Stimulated activated naive CD8-positive, alpha-beta T cell treated with anti-CD3 and anti-CD28 coated beads, Interleukin-15, amount 100 ng/mL, for 72 hours (primary cell): Measurements from ENCODE around the gene GUCY2D.
A peak's percentile ranks its signal among the peaks of the same experiment; 100 is the strongest.

Source experiments
- ATAC-seq: fragments of 150-1000 bp; cut with Tn5 transposase; 2 replicates; pipeline ENCODE4 v1.10.0; 2021; ENCODE audit warnings: mild to moderate bottlenecking, moderate library complexity
- DNase-seq, 2 donors: peaks; one replicate each; pipeline ENCODE4 v3.0.0; 2021 to 2022
- H3K27ac Mint-ChIP-seq, 2 donors: one replicate each; pipeline ENCODE4 v1.8.0; 2022; ENCODE audit warnings: mild to moderate bottlenecking in 2 of 2, mixed read lengths in 2 of 2, moderate library complexity in 2 of 2
- H3K27me3 Mint-ChIP-seq: one replicate; pipeline ENCODE4 v1.8.0; 2022; ENCODE audit warnings: mixed read lengths
- H3K4me1 Mint-ChIP-seq: one replicate; pipeline ENCODE4 v1.8.0; 2022; ENCODE audit warnings: mild to moderate bottlenecking, mixed read lengths
- H3K4me3 Mint-ChIP-seq, 2 donors: one replicate each; pipeline ENCODE4 v1.8.0; 2022; ENCODE audit warnings: mild to moderate bottlenecking in 2 of 2, mixed read lengths in 2 of 2, moderate library complexity in 1 of 2
- H3K9me3 Mint-ChIP-seq, 2 donors: one replicate each; pipeline ENCODE4 v1.8.0; 2022; ENCODE audit warnings: mixed read lengths in 2 of 2

GUCY2D gene

DNA sequence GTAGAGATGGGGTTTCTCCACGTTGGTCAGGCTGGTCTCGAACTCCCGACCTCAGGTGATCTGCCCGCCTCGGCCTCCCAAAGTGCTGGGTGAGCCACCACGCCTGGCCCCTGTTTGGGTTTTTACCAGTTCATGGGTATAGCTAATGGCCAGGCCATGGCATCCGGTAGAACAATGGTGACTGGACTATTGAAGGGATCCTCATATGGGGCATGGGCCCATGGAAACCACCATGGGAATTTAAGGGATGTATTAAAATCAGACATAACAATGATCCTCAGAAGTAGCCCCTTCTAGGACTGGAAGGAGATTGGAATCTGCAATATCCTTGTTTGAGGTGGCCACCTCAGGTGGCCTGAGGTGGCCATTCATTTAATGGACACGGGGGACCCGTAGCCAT is 17.5 kb upstream of the GUCY2D start:
- Mint-ChIP-seq H3K27me3 (peaks cover 6% of the 10 kb centered on the region), H3K27ac (no peak overlapping the region), H3K4me1 (peaks cover 10% of the 10 kb centered on the region), H3K4me3 (no peak overlapping the region), H3K9me3 (no peaks in the 10 kb centered on the region)
- ATAC-seq (no peak), DNase-seq (no peak)

DNA sequence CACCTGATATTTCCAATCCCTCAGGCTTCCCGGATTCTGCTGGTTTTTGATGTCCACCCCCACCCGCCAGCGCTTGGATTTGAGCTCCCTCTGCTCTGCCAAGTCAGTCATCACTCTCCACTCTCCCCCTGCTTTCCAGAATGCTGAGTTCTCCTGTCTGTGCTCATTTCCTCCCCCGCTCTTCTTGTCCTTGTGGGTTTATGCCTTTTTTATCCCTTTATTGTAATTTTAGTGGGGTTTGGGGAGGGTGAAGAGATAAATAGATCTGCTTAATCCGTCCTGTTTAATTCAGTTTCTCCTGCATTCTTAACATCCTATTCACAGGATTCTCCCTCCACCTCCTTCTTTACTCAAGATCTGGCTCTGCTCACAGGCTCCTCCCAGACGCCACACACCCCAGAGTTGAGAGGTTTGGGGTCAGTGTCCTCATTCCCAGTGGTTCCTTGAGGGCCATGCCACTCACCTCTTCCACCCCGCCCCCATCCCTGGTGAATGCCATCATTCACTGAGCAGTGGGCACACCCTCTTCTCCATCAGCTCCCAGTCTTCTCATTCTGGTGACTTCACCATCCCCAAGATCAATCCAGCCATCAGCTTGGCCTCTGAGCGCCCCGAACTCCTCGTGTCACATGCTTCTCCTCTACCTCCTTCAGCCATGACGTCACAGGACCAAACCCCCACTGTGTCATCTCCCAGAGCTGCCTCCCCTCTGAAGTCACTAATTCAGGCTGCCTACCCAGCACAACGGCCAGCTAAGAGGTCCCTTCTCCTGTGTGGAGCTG is 15.1 kb upstream of the GUCY2D start:
- DNase-seq, result no peak
- H3K27ac Mint-ChIP-seq, result no peak overlapping the region

DNA sequence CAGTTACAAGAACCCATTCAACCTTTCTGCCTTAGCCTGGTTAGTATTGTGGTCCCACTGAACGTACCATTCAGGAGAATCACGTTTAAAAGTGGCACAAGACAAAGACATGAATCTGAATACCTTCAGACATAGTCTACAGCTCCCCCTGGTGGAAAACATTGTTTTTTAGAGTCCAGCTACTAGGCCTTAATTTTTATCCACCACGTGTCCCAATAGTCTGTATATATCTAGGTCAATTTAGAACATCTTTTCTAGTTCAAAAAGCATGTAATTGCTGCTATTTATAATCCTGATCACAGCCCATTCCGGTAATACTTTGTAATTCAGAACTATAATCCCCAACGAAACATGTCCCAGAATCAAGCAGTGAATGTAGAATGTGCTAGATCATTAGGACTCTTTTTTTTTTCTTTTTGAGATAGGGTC is 13.7 kb upstream of the GUCY2D start:
- H3K4me1 Mint-ChIP-seq, result peaks cover 22% of the 10 kb centered on the region
- H3K27me3 Mint-ChIP-seq, result peaks cover 6% of the 10 kb centered on the region
- no peak overlapping the region for H3K4me3 Mint-ChIP-seq
- peak; percentile 60 for ATAC-seq
- no peaks in the 10 kb centered on the region for H3K9me3 Mint-ChIP-seq
- peak overlapping the region in 1 of 2 donors; percentile 22 for H3K27ac Mint-ChIP-seq
- peak; percentile 55 to 66 for DNase-seq

More for the DNA sequence above, 15.1 kb upstream of the GUCY2D start:
- Mint-ChIP-seq H3K27me3 (peaks cover 6% of the 10 kb centered on the region), H3K9me3 (no peaks in the 10 kb centered on the region), H3K4me1 (peaks cover 22% of the 10 kb centered on the region), H3K4me3 (no peak overlapping the region)
- ATAC-seq, result no peak

GRCh38 chr17:7989781-7990655 is 12.4 kb upstream of the GUCY2D start:
- H3K27me3 Mint-ChIP-seq, result peaks cover 6% of the 10 kb centered on the region
- H3K4me3 Mint-ChIP-seq, result peak overlapping the region; percentile 81 to 91
- peaks cover 22% of the 10 kb centered on the region for H3K4me1 Mint-ChIP-seq
- no peaks in the 10 kb centered on the region for H3K9me3 Mint-ChIP-seq
- peak overlapping the region; percentile 58 to 94 for H3K27ac Mint-ChIP-seq
- peak; percentile 94 for ATAC-seq
- DNase-seq, result peak; percentile 93 to 96

DNA sequence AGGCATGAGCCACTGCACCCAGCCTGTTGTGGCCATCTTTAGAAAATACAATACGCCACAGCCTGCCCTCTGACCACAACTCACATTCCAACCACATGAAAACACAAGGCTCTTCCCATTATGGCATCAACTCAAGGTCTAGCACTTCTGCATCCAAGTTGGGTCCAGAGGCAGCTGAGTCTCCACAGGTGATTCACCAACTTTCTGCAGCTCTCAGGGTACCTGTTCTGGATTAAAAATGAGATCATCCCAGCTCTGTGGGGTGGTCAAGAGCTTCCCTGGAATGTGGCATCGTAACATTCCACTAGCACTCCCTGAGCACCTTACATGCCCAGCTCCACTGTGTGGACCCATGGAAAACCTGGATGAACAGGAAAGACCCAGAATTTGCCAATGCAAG is 9.9 kb upstream of the GUCY2D start:
- no peak for ATAC-seq

GRCh38 chr17:7992924-7993323 is 9.5 kb upstream of the GUCY2D start:
- no peaks in the 10 kb centered on the region for H3K9me3 Mint-ChIP-seq
- no peak overlapping the region for H3K4me3 Mint-ChIP-seq
- peaks cover under 1% of the 10 kb centered on the region for H3K27me3 Mint-ChIP-seq
- ATAC-seq (no peak), DNase-seq (no peak)
- H3K27ac Mint-ChIP-seq, result no peak overlapping the region
- H3K4me1 Mint-ChIP-seq, result peaks cover 29% of the 10 kb centered on the region

More for the DNA sequence above, 9.9 kb upstream of the GUCY2D start:
- Mint-ChIP-seq H3K9me3 (no peaks in the 10 kb centered on the region), H3K4me1 (peaks cover 29% of the 10 kb centered on the region), H3K4me3 (no peak overlapping the region), H3K27ac (peak overlapping the region in 1 of 2 donors; percentile 74), H3K27me3 (peaks cover 5% of the 10 kb centered on the region)
- no peak for DNase-seq

GRCh38 chr17:7993972-7994589 is 8.3 kb upstream of the GUCY2D start:
- no peak for ATAC-seq
- H3K9me3 Mint-ChIP-seq, result no peaks in the 10 kb centered on the region
- DNase-seq, result no peak
- H3K4me1 Mint-ChIP-seq, result peaks cover 26% of the 10 kb centered on the region
- peaks cover 8% of the 10 kb centered on the region for H3K27me3 Mint-ChIP-seq
- H3K4me3 Mint-ChIP-seq, result no peak overlapping the region
- H3K27ac Mint-ChIP-seq, result no peak overlapping the region

GRCh38 chr17:7995724-7996123 is 6.7 kb upstream of the GUCY2D start:
- no peaks in the 10 kb centered on the region for H3K9me3 Mint-ChIP-seq
- no peak overlapping the region for H3K4me3 Mint-ChIP-seq
- H3K27ac Mint-ChIP-seq, result no peak overlapping the region
- DNase-seq, result no peak
- ATAC-seq, result no peak
- peaks cover 17% of the 10 kb centered on the region for H3K27me3 Mint-ChIP-seq
- peaks cover 12% of the 10 kb centered on the region for H3K4me1 Mint-ChIP-seq

GRCh38 chr17:7997186-7997585 is 5.2 kb upstream of the GUCY2D start:
- H3K27ac Mint-ChIP-seq, result no peak overlapping the region
- H3K27me3 Mint-ChIP-seq, result peaks cover 32% of the 10 kb centered on the region
- ATAC-seq, result peak; percentile 79
- no peak overlapping the region for H3K4me3 Mint-ChIP-seq
- H3K9me3 Mint-ChIP-seq, result no peaks in the 10 kb centered on the region
- peak; percentile 29 to 51 for DNase-seq
- H3K4me1 Mint-ChIP-seq, result peaks cover 12% of the 10 kb centered on the region

DNA sequence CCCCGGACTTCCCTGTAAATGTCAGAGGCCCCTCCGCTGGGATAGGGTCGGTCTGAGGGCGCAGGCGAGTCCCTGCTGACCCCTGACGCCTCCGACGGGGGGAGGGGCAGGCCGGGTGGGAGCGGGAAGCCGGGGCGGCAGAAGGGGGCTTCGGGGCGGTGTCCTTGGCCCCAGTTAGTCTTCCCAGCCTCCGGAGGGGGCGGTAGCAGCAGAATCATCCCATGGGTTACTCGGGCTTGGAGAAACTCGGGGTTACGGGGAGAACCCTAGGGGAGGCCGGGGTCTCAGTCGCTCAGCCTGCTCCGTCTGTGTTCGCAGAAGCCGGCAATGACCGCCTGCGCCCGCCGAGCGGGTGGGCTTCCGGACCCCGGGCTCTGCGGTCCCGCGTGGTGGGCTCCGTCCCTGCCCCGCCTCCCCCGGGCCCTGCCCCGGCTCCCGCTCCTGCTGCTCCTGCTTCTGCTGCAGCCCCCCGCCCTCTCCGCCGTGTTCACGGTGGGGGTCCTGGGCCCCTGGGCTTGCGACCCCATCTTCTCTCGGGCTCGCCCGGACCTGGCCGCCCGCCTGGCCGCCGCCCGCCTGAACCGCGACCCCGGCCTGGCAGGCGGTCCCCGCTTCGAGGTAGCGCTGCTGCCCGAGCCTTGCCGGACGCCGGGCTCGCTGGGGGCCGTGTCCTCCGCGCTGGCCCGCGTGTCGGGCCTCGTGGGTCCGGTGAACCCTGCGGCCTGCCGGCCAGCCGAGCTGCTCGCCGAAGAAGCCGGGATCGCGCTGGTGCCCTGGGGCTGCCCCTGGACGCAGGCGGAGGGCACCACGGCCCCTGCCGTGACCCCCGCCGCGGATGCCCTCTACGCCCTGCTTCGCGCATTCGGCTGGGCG is 542 bp downstream of the GUCY2D start:
- peaks cover 9% of the 10 kb centered on the region for H3K4me1 Mint-ChIP-seq
- ATAC-seq (peak; percentile 39), DNase-seq (no peak)
- peaks cover 59% of the 10 kb centered on the region for H3K27me3 Mint-ChIP-seq
- H3K9me3 Mint-ChIP-seq, result no peaks in the 10 kb centered on the region
- peak overlapping the region in 1 of 2 donors; percentile 33 for H3K4me3 Mint-ChIP-seq
- no peak overlapping the region for H3K27ac Mint-ChIP-seq

DNA sequence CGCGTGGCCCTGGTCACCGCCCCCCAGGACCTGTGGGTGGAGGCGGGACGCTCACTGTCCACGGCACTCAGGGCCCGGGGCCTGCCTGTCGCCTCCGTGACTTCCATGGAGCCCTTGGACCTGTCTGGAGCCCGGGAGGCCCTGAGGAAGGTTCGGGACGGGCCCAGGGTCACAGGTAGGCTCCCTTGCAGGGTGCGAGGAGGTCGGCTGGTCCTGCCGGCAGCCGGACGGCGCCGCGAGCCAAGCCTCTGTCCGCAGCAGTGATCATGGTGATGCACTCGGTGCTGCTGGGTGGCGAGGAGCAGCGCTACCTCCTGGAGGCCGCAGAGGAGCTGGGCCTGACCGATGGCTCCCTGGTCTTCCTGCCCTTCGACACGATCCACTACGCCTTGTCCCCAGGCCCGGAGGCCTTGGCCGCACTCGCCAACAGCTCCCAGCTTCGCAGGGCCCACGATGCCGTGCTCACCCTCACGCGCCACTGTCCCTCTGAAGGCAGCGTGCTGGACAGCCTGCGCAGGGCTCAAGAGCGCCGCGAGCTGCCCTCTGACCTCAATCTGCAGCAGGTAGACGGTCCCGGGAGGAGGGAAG is 1.3 kb downstream of the GUCY2D start:
- Mint-ChIP-seq H3K4me1 (peaks cover 9% of the 10 kb centered on the region), H3K27ac (no peak overlapping the region), H3K27me3 (peaks cover 55% of the 10 kb centered on the region), H3K9me3 (no peaks in the 10 kb centered on the region), H3K4me3 (peak overlapping the region in 1 of 2 donors; percentile 9)
- ATAC-seq (peak; percentile 26), DNase-seq (no peak)

DNA sequence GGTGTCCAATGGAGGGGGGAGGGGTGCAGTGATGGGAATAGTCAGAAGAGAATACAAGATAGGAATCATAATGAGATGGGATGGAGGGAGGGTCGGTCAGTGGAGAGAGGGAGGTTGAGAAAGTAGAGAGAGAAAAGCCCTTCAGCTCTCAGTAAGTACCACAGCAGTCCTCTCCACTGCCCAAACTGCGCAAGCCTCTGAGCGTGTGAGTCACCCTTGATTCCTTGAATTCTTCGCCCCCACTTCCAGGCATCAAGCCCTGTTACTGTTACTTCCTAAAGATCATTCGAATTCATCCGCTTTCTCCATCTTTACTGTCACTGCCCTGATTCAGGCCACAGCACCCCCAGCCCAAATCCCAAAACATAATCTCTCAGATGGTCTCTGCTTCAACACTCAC is 2.5 kb downstream of the GUCY2D start:
- DNase-seq, result no peak
- no peak for ATAC-seq
- no peak overlapping the region for H3K4me3 Mint-ChIP-seq
- peaks cover 9% of the 10 kb centered on the region for H3K4me1 Mint-ChIP-seq
- no peak overlapping the region for H3K27ac Mint-ChIP-seq
- no peaks in the 10 kb centered on the region for H3K9me3 Mint-ChIP-seq
- peaks cover 50% of the 10 kb centered on the region for H3K27me3 Mint-ChIP-seq

- DNase-seq (no peak), ATAC-seq (no peak)
- peaks cover 9% of the 10 kb centered on the region for H3K4me1 Mint-ChIP-seq
- H3K9me3 Mint-ChIP-seq, result no peaks in the 10 kb centered on the region
- peaks cover 46% of the 10 kb centered on the region for H3K27me3 Mint-ChIP-seq
- H3K27ac Mint-ChIP-seq, result no peak overlapping the region
- H3K4me3 Mint-ChIP-seq, result no peak overlapping the region
These were observed 2.9 kb downstream of the GUCY2D start for GRCh38 chr17:8005357-8005756.

DNA sequence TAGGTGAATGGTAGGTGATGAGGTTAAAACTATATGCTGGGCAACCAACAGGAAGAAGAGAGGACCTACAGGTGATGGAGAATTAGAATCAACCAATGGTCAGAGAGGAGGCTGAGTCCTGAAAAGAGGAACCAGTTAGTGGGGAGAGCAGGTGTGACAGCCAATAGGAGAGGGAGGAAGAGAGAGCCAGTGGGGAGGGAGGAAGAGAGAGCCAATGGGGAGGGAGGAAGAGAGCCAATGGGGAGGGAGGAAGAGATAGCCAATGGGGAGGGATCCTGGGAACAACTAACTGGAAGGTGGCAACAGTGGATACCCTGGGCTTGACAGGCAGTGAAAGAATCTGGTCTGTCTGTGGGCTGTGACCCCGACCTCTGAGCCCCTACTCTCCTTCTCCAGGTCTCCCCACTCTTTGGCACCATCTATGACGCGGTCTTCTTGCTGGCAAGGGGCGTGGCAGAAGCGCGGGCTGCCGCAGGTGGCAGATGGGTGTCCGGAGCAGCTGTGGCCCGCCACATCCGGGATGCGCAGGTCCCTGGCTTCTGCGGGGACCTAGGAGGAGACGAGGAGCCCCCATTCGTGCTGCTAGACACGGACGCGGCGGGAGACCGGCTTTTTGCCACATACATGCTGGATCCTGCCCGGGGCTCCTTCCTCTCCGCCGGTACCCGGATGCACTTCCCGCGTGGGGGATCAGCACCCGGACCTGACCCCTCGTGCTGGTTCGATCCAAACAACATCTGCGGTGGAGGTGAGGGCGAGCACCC is 3.7 kb downstream of the GUCY2D start:
- Mint-ChIP-seq H3K9me3 (no peaks in the 10 kb centered on the region), H3K4me1 (peaks cover 9% of the 10 kb centered on the region), H3K4me3 (no peak overlapping the region), H3K27me3 (peaks cover 38% of the 10 kb centered on the region), H3K27ac (no peak overlapping the region)
- DNase-seq (no peak), ATAC-seq (peak; percentile 31)
